ENCODE results near the gene TRAP1.

Gene TRAP1

GRCh38 chr16:3652373-3653195, 64.7 kb downstream of the TRAP1 start:
- no peak for DNase-seq (ENCODE audit: low read depth in 2 of 2, low spot score in 1 of 2)

GRCh38 chr16:3651461-3652372, 65.6 kb downstream of the TRAP1 start:
- DNase-seq (ENCODE audit: low read depth in 2 of 2, low spot score in 1 of 2) = no peak

- no peak for DNase-seq (ENCODE audit: low read depth in 2 of 2, low spot score in 1 of 2)
These were observed 66.6 kb downstream of the TRAP1 start for GRCh38 chr16:3650631-3651265.

- DNase-seq (ENCODE audit: low read depth in 2 of 2, low spot score in 1 of 2) = no peak
These were observed 70.9 kb downstream of the TRAP1 start for GRCh38 chr16:3646348-3646920.

- DNase-seq (ENCODE audit: low read depth in 2 of 2, low spot score in 1 of 2) = no peak
These were observed 71.6 kb downstream of the TRAP1 start for GRCh38 chr16:3645504-3646347.

- DNase-seq (ENCODE audit: low read depth in 2 of 2, low spot score in 1 of 2) = no peak
These were observed 72.2 kb downstream of the TRAP1 start for GRCh38 chr16:3645108-3645503.

- no peak for DNase-seq (ENCODE audit: low read depth in 2 of 2, low spot score in 1 of 2)
These were observed 74.1 kb downstream of the TRAP1 start for GRCh38 chr16:3643095-3643730.

- no peak for DNase-seq (ENCODE audit: low read depth in 2 of 2, low spot score in 1 of 2)
These were observed 74.8 kb downstream of the TRAP1 start for GRCh38 chr16:3642397-3643094.

- no peak for DNase-seq (ENCODE audit: low read depth in 2 of 2, low spot score in 1 of 2)
These were observed 75.4 kb downstream of the TRAP1 start for GRCh38 chr16:3641801-3642396.

- no peak for DNase-seq (ENCODE audit: low read depth in 2 of 2, low spot score in 1 of 2)
These were observed 76.5 kb downstream of the TRAP1 start for GRCh38 chr16:3640632-3641501.

- no peak for DNase-seq (ENCODE audit: low read depth in 2 of 2, low spot score in 1 of 2)
These were observed 77.1 kb downstream of the TRAP1 start for GRCh38 chr16:3640207-3640606.

GRCh38 chr16:3638916-3639644, 78.2 kb downstream of the TRAP1 start:
- DNase-seq (ENCODE audit: low read depth in 2 of 2, low spot score in 1 of 2) = no peak

GRCh38 chr16:3637371-3637923, 79.9 kb downstream of the TRAP1 start:
- no peak for DNase-seq (ENCODE audit: low read depth in 2 of 2, low spot score in 1 of 2)

GRCh38 chr16:3625911-3626732, 91.2 kb downstream of the TRAP1 start:
- DNase-seq (ENCODE audit: low read depth in 2 of 2, low spot score in 1 of 2) = no peak

- DNase-seq (ENCODE audit: low read depth in 2 of 2, low spot score in 1 of 2) = no peak
These were observed 92.0 kb downstream of the TRAP1 start for GRCh38 chr16:3625331-3625730.

- no peak for DNase-seq (ENCODE audit: low read depth in 2 of 2, low spot score in 1 of 2)
These were observed 93.7 kb downstream of the TRAP1 start for GRCh38 chr16:3623642-3624041.
